GM23338 (cell line): Measurements from ENCODE around the gene NGEF. TPM values are rescaled to one million over a fixed set of nuclear protein-coding genes. Genes with fewer than 3 reads are reported as not detected.

Source experiments
- ATAC-seq: fragments of 200-7000 bp; cut with Tn5 transposase; 3 replicates; pipeline ENCODE4 v1.9.1; 2020
- DNase-seq: peaks from one replicate; pipeline ENCODE4 v3.0.0-alpha.2; 2015; ENCODE audit warnings: low spot score
- H2AFZ ChIP-seq: fragments of 200-600 bp; sonication (generic); 2 replicates; pipeline ENCODE4 v1.8.0; 2016; ENCODE audit warnings: antibody characterized with exemption, mild to moderate bottlenecking, moderate library complexity
- H3F3A ChIP-seq: fragments of 200-600 bp; sonication (generic); replicated peaks from 2 replicates; pipeline ENCODE4 v1.8.0; 2017; ENCODE audit warnings: antibody characterized with exemption, mixed run types, low read depth
- H3K27ac ChIP-seq: fragments of 200-600 bp; sonication (generic); 2 replicates; pipeline ENCODE4 v1.6.1; 2016; ENCODE audit warnings: low read depth
- H3K27me3 ChIP-seq: fragments of 200-600 bp; sonication (generic); 2 replicates; pipeline ENCODE4 v1.8.0; 2016; ENCODE audit warnings: mild to moderate bottlenecking, mixed run types, moderate library complexity; ENCODE audit not compliant: insufficient read depth
- H3K36me3 ChIP-seq: fragments of 200-600 bp; sonication (generic); 2 replicates; pipeline ENCODE4 v1.8.0; 2016; ENCODE audit warnings: mild to moderate bottlenecking; ENCODE audit not compliant: insufficient read depth
- H3K4me1 ChIP-seq: fragments of 200-600 bp; sonication (generic); 2 replicates; pipeline ENCODE4 v1.8.0; 2016; ENCODE audit warnings: mild to moderate bottlenecking, moderate library complexity; ENCODE audit not compliant: insufficient read depth
- H3K4me2 ChIP-seq: fragments of 200-600 bp; sonication (generic); 2 replicates; pipeline ENCODE4 v1.7.1; 2017; ENCODE audit warnings: mixed run types
- H3K4me3 ChIP-seq: fragments of 200-600 bp; sonication (generic); 2 replicates; pipeline ENCODE4 v1.6.1; 2016; ENCODE audit warnings: mixed run types
- H3K79me2 ChIP-seq: fragments of 200-600 bp; sonication (generic); replicated peaks from 2 replicates; pipeline ENCODE4 v1.8.0; 2017; ENCODE audit warnings: mild to moderate bottlenecking; ENCODE audit not compliant: insufficient read depth
- H3K9me2 ChIP-seq: fragments of 200-600 bp; sonication (generic); 2 replicates; pipeline ENCODE4 v1.8.0; 2017; ENCODE audit not compliant: insufficient read depth
- H4K20me1 ChIP-seq: fragments of 200-600 bp; sonication (generic); replicated peaks from 2 replicates; pipeline ENCODE4 v1.8.0; 2017; ENCODE audit warnings: mild to moderate bottlenecking; ENCODE audit not compliant: insufficient read depth
- H3K27ac Mint-ChIP-seq: 2 replicates; pipeline ENCODE4 v1.8.0; 2020; ENCODE audit warnings: inconsistent platforms, mild to moderate bottlenecking, moderate library complexity, mixed read lengths
- H3K27me3 Mint-ChIP-seq: 3 replicates; pipeline ENCODE4 v1.8.0; 2022; ENCODE audit warnings: low read depth, mild to moderate bottlenecking, moderate library complexity, mixed read lengths, inconsistent platforms; ENCODE audit not compliant: insufficient read depth, poor library complexity
- H3K36me3 Mint-ChIP-seq: 3 replicates; pipeline ENCODE4 v1.8.0; 2021; ENCODE audit warnings: low read depth, mild to moderate bottlenecking, inconsistent platforms, moderate library complexity, mixed read lengths
- H3K4me1 Mint-ChIP-seq: 3 replicates; pipeline ENCODE4 v1.8.0; 2020; ENCODE audit warnings: mild to moderate bottlenecking, inconsistent platforms, mixed read lengths
- H3K4me3 Mint-ChIP-seq: 3 replicates; pipeline ENCODE4 v1.8.0; 2021; ENCODE audit warnings: moderate library complexity, mild to moderate bottlenecking, inconsistent platforms, mixed read lengths
- H3K9me3 Mint-ChIP-seq: 3 replicates; pipeline ENCODE4 v1.8.0; 2020; ENCODE audit warnings: moderate library complexity, mild to moderate bottlenecking, inconsistent platforms, mixed read lengths
- CREB1 ChIP-seq: fragments of 250-450 bp; sonication (Bioruptor Pico); IDR thresholded peaks from 2 replicates; pipeline ENCODE4 v1.5.0; 2020; ENCODE audit warnings: low read depth, mild to moderate bottlenecking, moderate library complexity
- EZH2phosphoT487 ChIP-seq: fragments of 200-600 bp; sonication (generic); IDR thresholded peaks from one replicate; pipeline ENCODE4 v1.8.1; 2018; ENCODE audit warnings: antibody characterized with exemption; ENCODE audit not compliant: unreplicated experiment
- NANOG ChIP-seq: IDR thresholded peaks from 2 replicates; pipeline ENCODE4 v1.6.1; 2016; ENCODE audit warnings: antibody characterized with exemption, borderline replicate concordance
- POLR2AphosphoS5 ChIP-seq: IDR thresholded peaks from 2 replicates; pipeline ENCODE4 v1.6.1; 2016; ENCODE audit warnings: antibody characterized with exemption, low read depth
- polyA plus RNA-seq: library from polyadenylated mRNA; unstranded; fragments of >200 nt; fragmentation: Nextera tagmentation; extraction: Ambion mirVana; gene quantifications from 2 replicates; pipeline ENCODE4 v1.2.1, GENCODE V29; 2016
- total RNA-seq: library from RNA; depleted of rRNA; stranded (reverse); fragments of >200 nt; shearing (Covaris generic); gene quantifications from 2 replicates; pipeline ENCODE4 v1.2.3, GENCODE V29; 2014
- TF ChIP-seq, protein P1 (sequence below): fragments of 250-450 bp; sonication (Bioruptor Pico); IDR thresholded peaks from 2 replicates; pipeline ENCODE4 v1.5.0; 2020; ENCODE audit warnings: mild to moderate bottlenecking, moderate library complexity
- TF ChIP-seq, protein P2 (sequence below): IDR thresholded peaks from one replicate; pipeline ENCODE4 v1.6.1; 2018; ENCODE audit warnings: antibody characterized with exemption; ENCODE audit not compliant: unreplicated experiment

Gene NGEF
- total and polyA plus RNA-seq, 2 experiments from 2014 or later, result 1.8 to 5.4 TPM

DNA sequence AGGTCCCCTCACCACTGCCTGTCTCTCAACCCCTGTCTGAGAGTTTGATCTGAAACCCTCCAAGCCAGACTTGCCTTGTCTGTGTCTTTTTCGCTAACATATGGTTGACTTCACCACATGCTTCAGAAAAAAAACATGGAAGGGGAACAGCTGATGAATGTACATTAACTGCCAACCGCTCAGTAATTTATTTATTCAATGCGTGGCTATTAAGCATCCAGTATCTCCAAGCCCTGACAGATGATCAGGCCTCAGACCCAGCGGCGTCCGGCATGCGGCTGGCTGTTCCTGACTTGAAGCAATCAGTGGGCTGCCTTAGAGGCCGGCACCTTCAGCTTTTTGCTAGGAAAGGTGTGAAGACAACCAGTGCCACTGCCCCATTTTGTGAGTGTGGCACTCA is 62.3 kb downstream of the NGEF start:
- Histone ChIP-seq H3K79me2 (no peaks in the 10 kb centered on the region), H3K36me3 (no peaks in the 10 kb centered on the region), H4K20me1 (no peaks in the 10 kb centered on the region), H3K27ac (no peak overlapping the region), H2AFZ (no peak overlapping the region), H3F3A (no peaks in the 10 kb centered on the region), H3K27me3 (no peaks in the 10 kb centered on the region), H3K4me1 (peaks cover 5% of the 10 kb centered on the region; the same call in 1 of the 2 replicates), H3K9me2 (no peaks in the 10 kb centered on the region), H3K4me3 (no peak overlapping the region), H3K4me2 (no peak overlapping the region)
- TF ChIP-seq, protein P1, sequence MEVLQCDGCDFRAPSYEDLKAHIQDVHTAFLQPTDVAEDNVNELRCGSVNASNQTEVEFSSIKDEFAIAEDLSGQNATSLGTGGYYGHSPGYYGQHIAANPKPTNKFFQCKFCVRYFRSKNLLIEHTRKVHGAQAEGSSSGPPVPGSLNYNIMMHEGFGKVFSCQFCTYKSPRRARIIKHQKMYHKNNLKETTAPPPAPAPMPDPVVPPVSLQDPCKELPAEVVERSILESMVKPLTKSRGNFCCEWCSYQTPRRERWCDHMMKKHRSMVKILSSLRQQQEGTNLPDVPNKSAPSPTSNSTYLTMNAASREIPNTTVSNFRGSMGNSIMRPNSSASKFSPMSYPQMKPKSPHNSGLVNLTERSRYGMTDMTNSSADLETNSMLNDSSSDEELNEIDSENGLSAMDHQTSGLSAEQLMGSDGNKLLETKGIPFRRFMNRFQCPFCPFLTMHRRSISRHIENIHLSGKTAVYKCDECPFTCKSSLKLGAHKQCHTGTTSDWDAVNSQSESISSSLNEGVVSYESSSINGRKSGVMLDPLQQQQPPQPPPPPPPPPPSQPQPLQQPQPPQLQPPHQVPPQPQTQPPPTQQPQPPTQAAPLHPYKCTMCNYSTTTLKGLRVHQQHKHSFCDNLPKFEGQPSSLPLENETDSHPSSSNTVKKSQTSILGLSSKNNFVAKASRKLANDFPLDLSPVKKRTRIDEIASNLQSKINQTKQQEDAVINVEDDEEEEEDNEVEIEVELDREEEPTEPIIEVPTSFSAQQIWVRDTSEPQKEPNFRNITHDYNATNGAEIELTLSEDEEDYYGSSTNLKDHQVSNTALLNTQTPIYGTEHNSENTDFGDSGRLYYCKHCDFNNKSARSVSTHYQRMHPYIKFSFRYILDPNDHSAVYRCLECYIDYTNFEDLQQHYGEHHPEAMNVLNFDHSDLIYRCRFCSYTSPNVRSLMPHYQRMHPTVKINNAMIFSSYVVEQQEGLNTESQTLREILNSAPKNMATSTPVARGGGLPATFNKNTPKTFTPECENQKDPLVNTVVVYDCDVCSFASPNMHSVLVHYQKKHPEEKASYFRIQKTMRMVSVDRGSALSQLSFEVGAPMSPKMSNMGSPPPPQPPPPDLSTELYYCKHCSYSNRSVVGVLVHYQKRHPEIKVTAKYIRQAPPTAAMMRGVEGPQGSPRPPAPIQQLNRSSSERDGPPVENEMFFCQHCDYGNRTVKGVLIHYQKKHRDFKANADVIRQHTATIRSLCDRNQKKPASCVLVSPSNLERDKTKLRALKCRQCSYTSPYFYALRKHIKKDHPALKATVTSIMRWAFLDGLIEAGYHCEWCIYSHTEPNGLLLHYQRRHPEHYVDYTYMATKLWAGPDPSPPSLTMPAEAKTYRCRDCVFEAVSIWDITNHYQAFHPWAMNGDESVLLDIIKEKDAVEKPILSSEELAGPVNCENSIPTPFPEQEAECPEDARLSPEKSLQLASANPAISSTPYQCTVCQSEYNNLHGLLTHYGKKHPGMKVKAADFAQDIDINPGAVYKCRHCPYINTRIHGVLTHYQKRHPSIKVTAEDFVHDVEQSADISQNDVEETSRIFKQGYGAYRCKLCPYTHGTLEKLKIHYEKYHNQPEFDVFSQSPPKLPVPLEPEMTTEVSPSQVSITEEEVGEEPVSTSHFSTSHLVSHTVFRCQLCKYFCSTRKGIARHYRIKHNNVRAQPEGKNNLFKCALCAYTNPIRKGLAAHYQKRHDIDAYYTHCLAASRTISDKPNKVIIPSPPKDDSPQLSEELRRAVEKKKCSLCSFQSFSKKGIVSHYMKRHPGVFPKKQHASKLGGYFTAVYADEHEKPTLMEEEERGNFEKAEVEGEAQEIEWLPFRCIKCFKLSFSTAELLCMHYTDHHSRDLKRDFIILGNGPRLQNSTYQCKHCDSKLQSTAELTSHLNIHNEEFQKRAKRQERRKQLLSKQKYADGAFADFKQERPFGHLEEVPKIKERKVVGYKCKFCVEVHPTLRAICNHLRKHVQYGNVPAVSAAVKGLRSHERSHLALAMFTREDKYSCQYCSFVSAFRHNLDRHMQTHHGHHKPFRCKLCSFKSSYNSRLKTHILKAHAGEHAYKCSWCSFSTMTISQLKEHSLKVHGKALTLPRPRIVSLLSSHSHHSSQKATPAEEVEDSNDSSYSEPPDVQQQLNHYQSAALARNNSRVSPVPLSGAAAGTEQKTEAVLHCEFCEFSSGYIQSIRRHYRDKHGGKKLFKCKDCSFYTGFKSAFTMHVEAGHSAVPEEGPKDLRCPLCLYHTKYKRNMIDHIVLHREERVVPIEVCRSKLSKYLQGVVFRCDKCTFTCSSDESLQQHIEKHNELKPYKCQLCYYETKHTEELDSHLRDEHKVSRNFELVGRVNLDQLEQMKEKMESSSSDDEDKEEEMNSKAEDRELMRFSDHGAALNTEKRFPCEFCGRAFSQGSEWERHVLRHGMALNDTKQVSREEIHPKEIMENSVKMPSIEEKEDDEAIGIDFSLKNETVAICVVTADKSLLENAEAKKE (CRISPR knock-in tag), result no peak
- TF ChIP-seq NANOG (no peak), POLR2AphosphoS5 (no peak), CREB1 (CRISPR knock-in tag) (no peak), EZH2phosphoT487 (no peak)
- TF ChIP-seq, protein P2, sequence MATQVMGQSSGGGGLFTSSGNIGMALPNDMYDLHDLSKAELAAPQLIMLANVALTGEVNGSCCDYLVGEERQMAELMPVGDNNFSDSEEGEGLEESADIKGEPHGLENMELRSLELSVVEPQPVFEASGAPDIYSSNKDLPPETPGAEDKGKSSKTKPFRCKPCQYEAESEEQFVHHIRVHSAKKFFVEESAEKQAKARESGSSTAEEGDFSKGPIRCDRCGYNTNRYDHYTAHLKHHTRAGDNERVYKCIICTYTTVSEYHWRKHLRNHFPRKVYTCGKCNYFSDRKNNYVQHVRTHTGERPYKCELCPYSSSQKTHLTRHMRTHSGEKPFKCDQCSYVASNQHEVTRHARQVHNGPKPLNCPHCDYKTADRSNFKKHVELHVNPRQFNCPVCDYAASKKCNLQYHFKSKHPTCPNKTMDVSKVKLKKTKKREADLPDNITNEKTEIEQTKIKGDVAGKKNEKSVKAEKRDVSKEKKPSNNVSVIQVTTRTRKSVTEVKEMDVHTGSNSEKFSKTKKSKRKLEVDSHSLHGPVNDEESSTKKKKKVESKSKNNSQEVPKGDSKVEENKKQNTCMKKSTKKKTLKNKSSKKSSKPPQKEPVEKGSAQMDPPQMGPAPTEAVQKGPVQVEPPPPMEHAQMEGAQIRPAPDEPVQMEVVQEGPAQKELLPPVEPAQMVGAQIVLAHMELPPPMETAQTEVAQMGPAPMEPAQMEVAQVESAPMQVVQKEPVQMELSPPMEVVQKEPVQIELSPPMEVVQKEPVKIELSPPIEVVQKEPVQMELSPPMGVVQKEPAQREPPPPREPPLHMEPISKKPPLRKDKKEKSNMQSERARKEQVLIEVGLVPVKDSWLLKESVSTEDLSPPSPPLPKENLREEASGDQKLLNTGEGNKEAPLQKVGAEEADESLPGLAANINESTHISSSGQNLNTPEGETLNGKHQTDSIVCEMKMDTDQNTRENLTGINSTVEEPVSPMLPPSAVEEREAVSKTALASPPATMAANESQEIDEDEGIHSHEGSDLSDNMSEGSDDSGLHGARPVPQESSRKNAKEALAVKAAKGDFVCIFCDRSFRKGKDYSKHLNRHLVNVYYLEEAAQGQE, result no peak
- H3K4me3 Mint-ChIP-seq, result no peak overlapping the region
- H3K36me3 Mint-ChIP-seq, result no peaks in the 10 kb centered on the region
- H3K27ac Mint-ChIP-seq, result no peak overlapping the region
- no peak for DNase-seq
- H3K27me3 Mint-ChIP-seq, result peaks cover 2% of the 10 kb centered on the region
- H3K9me3 Mint-ChIP-seq, result no peaks in the 10 kb centered on the region
- no peak for ATAC-seq
- peaks cover 2% of the 10 kb centered on the region; the same call in 1 of the 3 replicates for H3K4me1 Mint-ChIP-seq
